ENCODE results near the gene MED16.
"Not testable (repeated sequence)": the region's sequence is repeated elsewhere in the genome, so short reads cannot be mapped to it uniquely, and the experiment has no call there.

Gene MED16

DNA sequence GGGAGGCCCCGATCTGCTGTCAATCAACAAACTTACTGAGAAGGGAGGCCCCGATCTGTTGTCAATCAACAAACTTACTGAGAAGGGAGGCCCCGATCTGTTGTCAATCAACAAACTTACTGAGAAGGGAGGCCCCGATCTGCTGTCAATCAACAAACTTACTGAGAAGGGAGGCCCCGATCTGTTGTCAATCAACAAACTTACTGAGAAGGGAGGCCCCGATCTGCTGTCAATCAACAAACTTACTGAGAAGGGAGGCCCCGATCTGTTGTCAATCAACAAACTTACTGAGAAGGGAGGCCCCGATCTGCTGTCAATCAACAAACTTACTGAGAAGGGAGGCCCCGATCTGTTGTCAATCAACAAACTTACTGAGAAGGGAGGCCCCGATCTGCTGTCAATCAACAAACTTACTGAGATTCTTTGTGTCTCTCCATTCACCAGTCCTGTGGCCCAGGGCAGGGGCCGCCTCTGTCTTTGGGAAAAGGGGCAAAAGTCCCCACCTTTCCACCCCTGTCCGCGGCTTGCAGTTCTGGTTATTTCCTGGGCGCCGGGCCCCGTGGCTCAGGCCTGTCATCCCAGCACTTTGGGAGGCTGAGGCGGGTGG is 39.3 kb downstream of the MED16 start:
- not testable (repeated sequence) for DNase-seq (ENCODE audit: low read depth)

GRCh38 chr19:853014-853585 is 39.9 kb downstream of the MED16 start:
- DNase-seq (ENCODE audit: low read depth) = no peak

GRCh38 chr19:852136-853013 is 40.6 kb downstream of the MED16 start, which contains the start of gene ELANE:
TSS of gene ELANE (plus strand) at chr19:852303. CDS start at chr19:852329, 26 bp downstream.
- DNase-seq (ENCODE audit: low read depth) = no peak

- DNase-seq (ENCODE audit: low read depth) = no peak
Measured at GRCh38 chr19:850979-851335, 42.0 kb downstream of the MED16 start.

GRCh38 chr19:850221-850978 is 42.6 kb downstream of the MED16 start:
- no peak for DNase-seq (ENCODE audit: low read depth)

DNA sequence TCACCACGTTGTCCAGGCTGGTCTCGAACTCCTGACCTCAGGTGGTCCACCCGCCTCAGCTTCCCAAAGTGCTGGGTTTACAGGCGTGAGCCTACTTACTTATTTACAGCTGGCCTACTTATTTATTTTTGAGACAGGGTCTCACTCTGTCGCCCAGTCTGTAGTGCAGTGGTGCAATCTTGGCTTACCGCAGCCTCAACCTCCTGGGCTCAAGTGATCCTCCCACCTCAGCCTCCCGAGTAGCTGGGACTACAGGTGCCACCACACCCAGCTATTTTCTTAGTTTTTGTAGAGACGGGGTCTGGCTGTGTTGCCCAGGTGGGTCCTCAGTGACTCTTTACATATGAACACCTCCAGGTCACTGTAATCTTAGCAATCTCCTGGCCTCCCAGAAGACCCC is 43.8 kb downstream of the MED16 start:
- not testable (repeated sequence) for DNase-seq (ENCODE audit: low read depth)

- no peak for DNase-seq (ENCODE audit: low read depth)
Measured at GRCh38 chr19:848386-848921, 44.5 kb downstream of the MED16 start.

DNA sequence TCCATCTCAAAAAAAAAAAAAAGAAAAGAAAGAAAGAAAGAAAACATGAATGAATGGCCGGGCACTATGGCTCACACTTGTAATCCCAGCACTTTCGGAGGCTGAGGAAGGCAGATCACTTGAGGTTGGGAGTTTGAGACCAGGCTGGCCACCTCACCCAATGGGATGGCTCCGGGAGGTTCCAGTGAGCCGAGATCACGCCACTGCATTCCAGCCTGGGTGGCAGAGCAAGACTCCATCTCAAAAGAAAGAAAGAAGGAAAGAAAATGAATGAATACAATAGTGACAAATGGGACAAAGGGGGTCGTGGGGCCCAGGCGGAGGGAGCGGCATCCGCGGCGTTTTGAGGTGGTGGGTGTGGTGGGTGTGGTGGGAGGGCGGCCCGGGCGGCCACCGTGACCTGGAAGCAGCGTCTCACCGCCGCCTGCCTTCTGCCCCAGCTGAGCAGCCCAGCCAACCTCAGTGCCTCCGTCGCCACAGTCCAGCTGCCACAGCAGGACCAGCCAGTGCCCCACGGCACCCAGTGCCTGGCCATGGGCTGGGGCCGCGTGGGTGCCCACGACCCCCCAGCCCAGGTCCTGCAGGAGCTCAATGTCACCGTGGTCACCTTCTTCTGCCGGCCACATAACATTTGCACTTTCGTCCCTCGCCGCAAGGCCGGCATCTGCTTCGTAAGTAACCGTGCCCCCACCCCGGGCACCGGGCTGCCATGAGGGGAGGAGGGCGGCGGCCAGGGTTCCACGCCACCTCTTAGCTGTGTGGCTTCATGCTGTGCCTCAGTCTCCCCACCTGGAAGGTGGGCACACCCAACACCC is 47.1 kb downstream of the MED16 start:
- no peak for DNase-seq (ENCODE audit: low read depth)

DNA sequence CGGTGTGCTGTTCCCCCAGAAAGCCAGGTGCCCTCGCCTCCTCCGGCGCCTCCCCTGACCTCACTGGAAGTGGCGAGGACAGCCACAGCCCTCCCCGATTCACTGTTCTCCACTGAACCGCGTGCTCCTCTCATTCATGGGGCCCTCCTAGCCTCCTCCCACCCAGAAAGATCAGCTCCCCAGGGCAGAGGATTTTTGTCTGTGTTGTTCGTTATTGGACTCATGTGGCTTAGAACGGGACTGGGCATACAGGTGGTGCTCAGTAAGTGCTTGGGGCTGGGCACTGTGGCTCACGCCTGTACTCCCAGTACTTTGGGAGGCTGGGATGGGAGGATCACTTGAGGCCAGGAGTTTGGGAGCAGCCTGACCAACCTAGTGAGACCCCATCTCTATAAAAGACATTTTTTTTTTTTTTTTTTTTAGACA is 48.4 kb downstream of the MED16 start:
- no peak for DNase-seq (ENCODE audit: low read depth)

- no peak for DNase-seq (ENCODE audit: low read depth)
Measured at GRCh38 chr19:843836-844545, 49.0 kb downstream of the MED16 start.

GRCh38 chr19:843180-843835 is 49.7 kb downstream of the MED16 start:
- DNase-seq (ENCODE audit: low read depth) = no peak

DNA sequence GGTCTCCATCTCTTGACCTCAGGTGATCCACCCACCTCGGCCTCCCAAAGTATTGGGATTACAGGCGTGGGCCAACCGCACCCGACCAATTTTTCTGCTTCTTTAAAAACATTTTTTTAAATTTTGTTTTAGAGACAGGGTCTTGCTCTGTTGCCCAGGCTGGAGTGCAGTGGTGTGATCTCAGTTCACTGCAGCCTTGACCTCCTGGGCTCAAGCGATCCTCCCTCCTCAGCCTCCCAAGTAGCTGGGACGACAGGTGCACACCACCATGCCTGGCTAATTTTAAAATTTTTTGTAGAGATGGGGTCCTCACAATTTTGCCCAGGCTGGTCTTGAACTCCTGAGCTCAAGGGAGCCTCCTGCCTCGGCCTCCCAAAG is 50.2 kb downstream of the MED16 start:
- not testable (repeated sequence) for DNase-seq (ENCODE audit: low read depth)

GRCh38 chr19:840519-841206 is 52.3 kb downstream of the MED16 start, which contains the start of gene PRTN3:
TSS of gene PRTN3 (plus strand) at chr19:840999. CDS start at chr19:841009, 10 bp downstream.
- DNase-seq (ENCODE audit: low read depth) = no peak

DNA sequence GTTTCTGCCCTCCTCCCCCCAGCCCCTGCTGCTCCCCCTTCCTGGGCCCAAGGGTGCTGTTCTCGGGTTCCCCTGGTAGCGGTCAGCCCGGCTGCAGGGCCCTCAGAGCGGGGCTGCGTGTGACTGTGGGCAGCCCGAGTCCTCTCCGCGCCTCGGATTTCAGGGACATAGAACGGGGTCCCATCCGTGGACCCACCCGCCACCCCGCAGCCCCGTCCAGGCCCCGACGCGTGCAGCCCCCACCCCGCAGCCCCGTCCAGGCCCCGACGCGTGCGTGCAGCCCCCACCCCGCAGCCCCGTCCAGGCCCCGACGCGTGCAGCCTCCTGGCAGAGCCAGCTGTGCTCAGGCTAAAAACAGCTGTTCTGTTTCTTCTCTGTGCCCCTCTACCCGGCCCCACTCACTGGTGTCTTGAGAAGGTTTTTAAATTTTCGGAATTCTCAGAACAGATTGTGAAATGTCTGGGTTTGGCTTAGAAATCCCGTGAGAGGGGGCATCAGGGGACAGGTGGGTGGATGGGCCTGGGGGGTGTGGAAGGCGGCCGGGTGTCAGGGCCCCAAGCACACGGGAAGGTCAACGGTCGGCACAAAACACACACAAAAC is 57.7 kb downstream of the MED16 start:
- DNase-seq (ENCODE audit: low read depth) = no peak

DNA sequence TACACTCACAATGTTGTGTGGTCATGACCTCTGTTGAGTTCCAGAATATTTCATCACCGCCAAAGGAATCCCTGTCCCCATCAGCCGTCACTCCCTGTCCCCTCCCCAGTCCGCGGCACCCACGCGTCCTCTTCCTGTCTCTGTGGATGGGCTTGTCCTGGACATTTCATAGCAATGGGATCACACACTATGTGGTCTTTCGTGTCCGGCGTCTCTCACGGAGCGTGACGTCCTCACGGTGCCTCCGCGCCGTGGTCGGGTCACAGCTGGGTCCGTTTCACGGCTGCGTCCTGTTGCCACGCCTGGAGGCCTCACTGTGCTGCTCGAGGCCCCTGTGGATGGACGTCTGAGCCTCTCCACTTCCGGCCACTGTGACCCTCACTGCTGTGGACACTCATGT is 58.8 kb downstream of the MED16 start:
- no peak for DNase-seq (ENCODE audit: low read depth)

DNA sequence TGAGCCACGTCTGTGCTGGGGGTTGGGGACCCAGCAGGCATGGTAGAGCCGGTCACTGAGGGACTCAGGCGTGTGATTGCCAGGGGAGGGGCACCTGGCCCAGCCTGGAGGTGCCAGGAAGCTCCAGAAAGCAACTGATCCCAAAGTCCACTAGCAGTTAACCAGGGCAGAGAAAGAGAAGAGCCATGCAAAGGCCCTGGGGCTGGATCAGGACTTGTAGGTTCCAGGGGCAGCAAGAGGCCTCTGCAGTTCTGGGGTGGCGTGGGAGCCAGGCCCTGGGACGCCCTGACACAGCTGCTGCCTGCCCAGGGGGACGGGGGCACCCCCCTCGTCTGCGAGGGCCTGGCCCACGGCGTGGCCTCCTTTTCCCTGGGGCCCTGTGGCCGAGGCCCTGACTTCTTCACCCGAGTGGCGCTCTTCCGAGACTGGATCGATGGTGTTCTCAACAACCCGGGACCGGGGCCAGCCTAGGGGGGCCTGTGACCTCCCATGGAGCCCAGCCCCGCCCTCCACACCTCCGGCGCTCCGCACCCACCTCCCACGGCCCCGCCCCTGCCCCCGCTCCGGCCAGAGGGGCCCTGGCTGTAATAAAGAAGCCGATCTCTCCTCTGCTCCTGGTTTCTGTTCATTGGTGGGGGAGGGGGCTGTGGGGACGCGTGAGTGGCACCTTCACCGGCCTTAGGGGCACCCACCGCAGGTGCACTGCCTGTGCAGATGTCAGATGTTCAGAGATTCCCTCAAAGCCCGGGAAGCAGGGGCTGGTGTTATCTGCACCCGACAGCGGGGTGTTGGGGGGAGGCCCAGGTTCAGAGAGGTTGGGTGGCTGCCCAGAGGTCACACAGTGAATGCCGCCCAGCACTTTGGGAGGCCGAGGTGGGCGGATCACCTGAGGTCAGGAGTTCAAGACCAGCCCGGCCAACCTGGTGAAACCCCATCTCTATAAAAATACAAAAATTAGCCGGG is 61.3 kb downstream of the MED16 start:
- DNase-seq (ENCODE audit: low read depth) = no peak

- no peak for DNase-seq (ENCODE audit: low read depth)
Measured at GRCh38 chr19:829129-829758, 63.7 kb downstream of the MED16 start.
